ENCODE results near the gene CACNA2D3.

The CACNA2D3 gene

DNA sequence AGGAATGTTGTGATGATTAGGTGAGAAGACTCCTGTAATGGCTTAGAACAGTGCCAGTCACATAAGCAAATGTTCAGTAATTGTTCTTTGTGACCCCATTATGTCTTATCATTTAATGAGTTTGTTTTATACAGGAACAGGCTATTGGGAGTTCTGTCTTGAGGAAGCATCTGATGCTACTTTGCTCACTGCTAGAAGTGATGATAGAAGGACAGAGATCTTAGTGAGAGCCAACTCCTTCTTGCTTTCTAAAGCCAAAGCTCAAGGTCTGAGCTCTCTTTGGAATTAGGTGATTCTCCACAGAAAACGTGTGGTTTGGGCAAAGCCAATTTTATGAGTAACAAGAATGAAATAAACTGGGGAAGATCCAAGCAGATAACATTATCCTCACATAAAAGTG lies 590.7 kb downstream of the CACNA2D3 start:
- no peak for DNase-seq

DNA sequence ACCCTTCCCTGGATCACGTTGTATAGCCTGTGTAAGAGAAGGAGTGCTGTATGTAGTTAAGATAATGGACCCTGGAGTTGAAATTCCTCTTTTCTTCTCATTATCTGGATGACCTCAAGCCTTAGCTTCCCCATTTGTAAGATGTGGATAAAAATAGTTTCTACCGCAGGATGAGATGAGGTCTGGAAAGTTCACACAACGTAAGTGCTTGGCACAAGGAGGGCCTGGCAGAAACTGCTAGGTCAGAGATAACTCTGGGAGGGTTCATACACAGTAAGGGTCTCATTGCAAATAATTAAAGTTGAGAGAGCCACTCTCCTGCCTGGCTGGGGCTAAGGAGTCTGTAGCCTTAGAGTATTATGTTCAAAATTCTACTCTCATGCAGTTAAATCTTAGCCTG lies 591.1 kb downstream of the CACNA2D3 start:
- DNase-seq = no peak

- no peak for DNase-seq
These were observed 591.7 kb downstream of the CACNA2D3 start for GRCh38 chr3:54714035-54714434.

- DNase-seq = no peak
These were observed 595.2 kb downstream of the CACNA2D3 start for GRCh38 chr3:54717506-54717905.

DNA sequence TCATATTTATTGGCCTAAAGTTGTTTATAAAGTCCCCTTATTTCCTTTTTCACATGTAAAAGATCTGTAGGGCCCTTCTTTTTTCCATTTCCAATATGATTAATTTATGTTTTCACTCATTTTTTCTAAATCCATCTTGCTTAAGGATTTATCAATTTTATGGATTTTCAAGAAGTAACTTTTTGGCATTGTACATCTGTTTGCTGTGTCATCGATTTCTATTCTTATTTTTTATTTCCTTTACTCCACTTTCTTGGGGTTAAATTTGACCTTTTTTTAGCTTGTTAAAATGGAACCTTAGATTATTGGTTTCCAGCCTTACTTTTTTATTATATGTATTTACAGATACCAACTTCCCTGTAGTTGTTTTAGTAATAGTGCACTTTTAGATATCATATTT lies 597.6 kb downstream of the CACNA2D3 start:
- no peak for DNase-seq

GRCh38 chr3:54720604-54721003 lies 598.3 kb downstream of the CACNA2D3 start:
- no peak for DNase-seq

DNA sequence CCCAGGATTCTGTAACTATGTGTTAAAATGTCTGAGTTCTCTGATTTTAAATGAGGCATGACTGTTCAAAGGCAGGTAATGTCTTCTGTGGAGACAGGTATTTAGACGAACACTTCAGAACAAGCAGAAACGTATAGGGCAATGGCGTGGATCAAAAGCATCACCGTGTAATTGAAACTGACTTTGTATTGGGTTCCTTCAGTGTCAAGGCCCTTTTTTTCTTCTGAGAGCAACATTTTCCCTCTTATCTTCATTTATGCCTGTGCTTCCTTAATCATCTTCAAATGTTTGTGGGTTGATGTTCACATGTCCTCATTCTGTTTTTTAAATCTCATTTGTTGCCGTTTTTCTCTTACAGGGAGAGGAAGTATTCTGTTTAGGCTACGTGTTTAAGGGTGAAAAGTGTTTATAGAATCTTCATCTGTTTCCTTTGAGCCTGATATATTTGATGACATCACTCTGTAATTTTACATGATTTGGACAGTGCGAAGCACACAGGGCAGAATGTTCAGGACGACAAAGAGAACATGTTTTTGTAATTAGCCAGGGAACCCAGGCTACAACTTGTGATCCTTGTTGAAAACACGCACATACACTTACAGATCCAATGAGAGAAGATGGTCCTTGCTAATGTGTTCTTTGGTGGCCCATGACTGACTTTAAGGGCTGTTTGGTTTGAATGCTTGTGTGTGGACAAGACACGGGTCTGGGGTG lies 609.5 kb downstream of the CACNA2D3 start:
- no peak for DNase-seq

DNA sequence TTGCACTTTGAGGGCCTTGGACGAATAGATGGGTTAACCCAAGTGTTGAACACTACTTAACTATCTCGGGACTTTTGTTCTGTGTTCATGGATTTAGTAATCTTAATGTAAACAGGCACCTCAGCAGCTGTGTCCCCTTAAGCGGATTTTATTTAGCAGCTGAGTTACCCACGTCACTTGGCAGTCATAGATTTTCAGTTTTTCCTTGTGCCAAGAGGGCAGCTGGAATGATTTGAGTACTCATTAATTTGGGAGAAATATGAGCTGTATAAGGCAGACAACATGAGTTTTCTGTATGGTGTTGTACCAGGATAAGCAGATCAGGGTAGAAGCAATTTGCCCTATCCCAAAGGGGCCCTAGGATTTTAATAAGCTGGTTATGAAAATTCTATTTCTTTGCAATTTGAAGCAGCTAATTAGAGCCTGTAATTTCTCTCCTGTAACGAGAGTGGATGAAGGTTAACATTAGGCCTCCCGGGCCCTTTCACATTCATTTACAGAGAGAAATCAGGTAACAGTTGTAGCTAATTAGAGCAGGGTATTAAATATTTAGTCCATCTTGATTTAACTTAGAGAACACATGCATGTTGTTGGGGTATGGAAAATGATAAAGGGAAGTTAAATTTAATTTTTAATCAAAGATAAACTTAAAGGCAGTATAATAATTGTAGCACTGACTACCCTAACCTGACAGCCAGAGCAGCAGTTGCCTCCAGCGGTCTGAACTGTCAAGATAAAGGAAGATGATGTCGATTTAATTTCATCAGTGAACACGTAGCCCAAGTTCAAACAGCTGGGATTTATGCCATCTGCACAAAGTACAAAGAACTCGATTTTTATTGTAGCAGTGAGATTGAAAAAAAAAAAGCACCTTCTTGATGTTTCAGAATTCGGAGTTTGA lies 611.0 kb downstream of the CACNA2D3 start:
- no peak for DNase-seq

- no peak for DNase-seq
These were observed 614.1 kb downstream of the CACNA2D3 start for GRCh38 chr3:54736459-54736858.

GRCh38 chr3:54743755-54744154 lies 621.4 kb downstream of the CACNA2D3 start:
- DNase-seq = no peak

DNA sequence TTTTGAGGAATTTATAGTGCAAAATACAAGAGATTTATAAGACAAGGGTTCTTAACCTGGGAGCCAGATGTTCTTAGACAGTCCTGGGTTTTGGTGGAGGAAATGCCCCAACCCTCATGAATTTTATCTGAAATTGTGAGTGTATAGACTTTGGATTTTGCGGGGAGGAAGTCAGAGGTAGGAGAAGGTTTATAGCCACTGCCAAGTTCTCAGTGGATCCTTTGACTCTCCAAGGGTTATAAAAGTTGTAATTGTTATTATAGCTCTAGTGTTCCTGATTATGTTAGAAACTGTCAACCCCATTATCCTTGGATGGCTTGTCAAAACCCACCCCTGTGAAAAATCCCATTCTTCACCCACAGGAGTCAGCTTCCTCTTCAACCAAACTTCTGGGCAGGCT lies 621.9 kb downstream of the CACNA2D3 start:
- no peak for DNase-seq

GRCh38 chr3:54745843-54746242 lies 623.5 kb downstream of the CACNA2D3 start:
- no peak for DNase-seq

DNA sequence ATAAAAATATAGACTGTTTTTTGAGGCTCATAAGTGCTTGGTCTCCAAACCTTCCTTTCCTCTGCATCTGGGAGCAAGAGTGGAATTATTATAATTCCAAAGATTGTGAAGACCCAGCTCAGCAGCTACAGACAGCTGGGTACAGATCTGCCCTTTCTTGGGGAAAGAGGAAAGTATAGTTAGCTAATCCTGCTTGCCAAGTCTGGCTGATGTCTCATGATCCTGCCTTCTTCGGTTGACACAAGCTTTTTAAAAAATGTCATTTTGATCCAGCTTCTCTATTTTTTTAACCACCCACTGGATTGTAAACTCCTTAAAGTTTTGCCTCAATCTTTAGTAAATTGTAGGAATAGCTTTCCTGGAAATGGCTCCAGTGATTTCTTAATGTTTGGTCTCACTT lies 624.4 kb downstream of the CACNA2D3 start:
- no peak for DNase-seq

- no peak for DNase-seq
These were observed 633.4 kb downstream of the CACNA2D3 start for GRCh38 chr3:54755756-54756155.

GRCh38 chr3:54756330-54756731 lies 634.0 kb downstream of the CACNA2D3 start:
- DNase-seq = no peak

DNA sequence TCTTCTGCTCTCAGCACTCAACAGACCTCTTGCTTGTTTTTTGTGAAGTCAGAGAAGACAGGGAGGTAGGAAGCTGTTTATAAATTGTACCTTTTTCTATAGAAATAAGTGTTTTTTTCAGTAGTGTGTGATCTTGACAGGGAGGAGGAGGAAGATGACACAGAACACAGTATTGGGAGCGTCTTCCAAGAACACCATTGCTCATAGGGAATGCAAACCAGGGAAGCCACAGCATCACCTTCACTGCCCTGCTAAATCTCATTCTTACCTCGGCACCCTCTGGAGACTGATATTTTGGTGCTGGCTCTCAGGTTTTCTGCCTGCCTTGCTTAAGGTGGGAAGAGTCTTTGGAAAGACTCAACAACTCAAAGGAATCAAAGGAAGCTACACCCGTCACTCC lies 636.1 kb downstream of the CACNA2D3 start:
- DNase-seq = no peak

- no peak for DNase-seq
These were observed 636.8 kb downstream of the CACNA2D3 start for GRCh38 chr3:54759166-54759565.

GRCh38 chr3:54760201-54760600 lies 637.8 kb downstream of the CACNA2D3 start:
- no peak for DNase-seq

GRCh38 chr3:54761637-54762036 lies 639.3 kb downstream of the CACNA2D3 start:
- DNase-seq = no peak

GRCh38 chr3:54764911-54765310 lies 642.6 kb downstream of the CACNA2D3 start:
- DNase-seq = no peak

DNA sequence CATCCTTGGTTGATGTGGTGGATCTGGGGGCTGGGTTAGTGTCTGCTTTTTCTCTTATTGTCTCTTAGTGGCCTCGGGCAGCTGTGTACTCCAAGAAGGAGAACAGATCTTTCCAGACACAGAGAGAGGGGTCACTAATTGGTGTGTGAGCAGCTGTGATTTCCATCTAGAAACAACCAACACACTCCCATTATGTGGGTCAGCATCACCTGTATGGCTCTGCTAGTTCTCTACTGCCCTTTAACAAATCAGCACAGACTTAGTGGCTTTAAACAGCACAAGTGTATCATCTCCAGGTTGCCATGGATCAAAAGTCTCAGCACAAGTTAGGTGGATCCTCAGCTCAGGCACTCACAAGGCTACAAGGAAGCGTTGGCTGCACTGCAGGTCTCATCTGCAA lies 648.7 kb downstream of the CACNA2D3 start:
- no peak for DNase-seq

DNA sequence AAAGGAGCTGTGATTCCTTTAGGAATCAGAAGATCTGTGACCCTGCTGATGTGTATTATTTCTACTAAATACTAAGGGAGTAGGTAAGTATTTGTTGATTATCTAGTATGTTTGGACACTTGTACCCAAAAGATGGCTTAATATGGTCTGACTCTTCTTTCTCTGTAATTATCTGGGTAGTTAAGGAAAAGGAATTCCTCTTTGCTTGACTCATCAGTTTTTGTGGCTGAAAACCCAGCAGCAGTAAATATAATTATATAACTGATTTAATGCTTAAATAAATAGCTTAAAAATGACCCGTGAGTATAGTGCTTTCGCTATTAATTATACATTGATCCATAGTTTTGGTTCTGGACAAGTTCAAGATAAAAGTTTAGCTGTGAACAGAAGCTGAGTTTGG lies 649.7 kb downstream of the CACNA2D3 start:
- DNase-seq = no peak

DNA sequence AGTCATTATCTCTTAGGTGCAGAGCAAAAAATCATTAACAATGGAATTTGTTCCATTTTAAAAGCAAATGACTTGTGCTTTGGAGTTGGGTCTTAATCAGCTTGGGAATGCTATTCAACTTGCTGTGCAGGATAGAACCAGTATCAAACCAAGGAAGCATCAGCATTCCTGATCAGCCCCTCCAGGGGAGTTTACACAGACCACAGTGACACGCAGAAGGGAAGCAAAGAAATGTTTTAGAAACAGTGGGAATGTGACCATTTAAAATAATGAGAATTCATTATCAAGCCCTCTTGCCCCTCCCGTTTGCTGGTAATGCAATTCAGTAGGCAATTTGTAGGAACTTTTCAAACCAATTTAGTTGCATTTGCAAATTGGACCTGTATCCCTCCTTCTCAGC lies 650.4 kb downstream of the CACNA2D3 start:
- DNase-seq = no peak

DNA sequence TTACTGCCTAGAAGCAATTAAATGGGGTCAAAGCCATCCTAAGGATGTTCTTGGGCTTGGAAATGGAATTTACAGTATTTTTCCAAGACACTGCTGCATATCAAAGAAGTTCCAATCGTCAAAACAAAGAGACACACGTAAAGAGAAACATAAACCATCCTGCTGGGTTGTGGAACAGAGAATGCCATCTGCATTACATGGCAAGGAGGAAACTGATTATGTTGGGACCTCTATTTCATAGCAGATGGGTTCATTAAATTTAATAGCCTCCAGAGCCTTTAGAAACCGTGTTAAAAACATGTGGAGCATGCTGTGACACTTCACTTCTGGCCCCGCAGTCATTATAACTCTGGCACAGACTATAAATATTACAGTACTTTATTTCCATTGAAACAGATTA lies 650.9 kb downstream of the CACNA2D3 start:
- DNase-seq = no peak
